GM21423 (cell line): ENCODE data around the gene ANKMY2.
"Not testable (repeated sequence)": the region's sequence is repeated elsewhere in the genome, so short reads cannot be mapped to it uniquely, and the experiment has no call there.

Experiments
- ATAC-seq: cut with Tn5 transposase; IDR thresholded peaks from one replicate; pipeline ENCODE4 v1.9.1; 2021; ENCODE audit warnings: mild to moderate bottlenecking, moderate library complexity; ENCODE audit not compliant: unreplicated experiment

The ANKMY2 gene

GRCh38 chr7:16645593-16646471 lies at the start of gene ANKMY2, which contains the start of gene BZW2:
TSS of gene ANKMY2 (minus strand) at chr7:16645754. CDS start at chr7:16645573, 181 bp downstream.
TSS of gene BZW2 (plus strand) at chr7:16646181. CDS start at chr7:16665444, 19,263 bp downstream.
- ATAC-seq: peak; percentile 98

GRCh38 chr7:16694806-16695205 lies 49.3 kb upstream of the ANKMY2 start:
- ATAC-seq: no peak

DNA sequence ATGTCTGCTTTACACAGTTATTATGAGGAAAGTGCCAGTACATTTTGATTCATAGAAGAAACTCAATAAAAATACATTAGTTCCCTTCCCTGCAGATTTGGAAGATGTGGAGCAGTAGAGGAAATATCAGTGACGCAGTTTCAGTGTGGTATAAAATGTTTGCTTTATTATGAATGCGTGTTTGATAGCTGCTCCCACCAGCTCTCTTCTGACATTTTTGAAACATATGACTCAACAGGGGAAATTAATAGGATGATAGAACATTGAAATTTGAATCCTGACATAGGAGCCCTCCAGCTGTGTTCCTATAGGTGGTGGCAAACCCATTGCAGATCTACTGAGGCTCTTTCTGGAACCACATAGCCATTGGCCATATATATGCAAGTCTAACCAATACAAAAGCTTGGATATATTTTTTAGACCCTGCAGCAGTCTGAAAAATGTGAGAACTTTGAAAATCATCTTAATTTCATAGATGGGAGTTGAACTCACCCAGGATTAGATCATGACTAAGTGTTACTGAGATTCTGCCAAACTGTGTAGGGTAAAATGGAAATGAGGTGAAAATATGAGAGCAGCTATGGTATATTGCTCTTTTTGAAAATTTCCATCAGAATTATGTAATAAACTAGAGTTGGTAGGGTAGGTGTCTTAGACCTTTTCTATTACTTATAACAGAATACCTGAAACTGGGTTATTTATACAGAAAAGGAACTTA lies 48.2 kb upstream of the ANKMY2 start:
- ATAC-seq: no peak

GRCh38 chr7:16691241-16691640 lies 45.7 kb upstream of the ANKMY2 start:
- no peak for ATAC-seq

DNA sequence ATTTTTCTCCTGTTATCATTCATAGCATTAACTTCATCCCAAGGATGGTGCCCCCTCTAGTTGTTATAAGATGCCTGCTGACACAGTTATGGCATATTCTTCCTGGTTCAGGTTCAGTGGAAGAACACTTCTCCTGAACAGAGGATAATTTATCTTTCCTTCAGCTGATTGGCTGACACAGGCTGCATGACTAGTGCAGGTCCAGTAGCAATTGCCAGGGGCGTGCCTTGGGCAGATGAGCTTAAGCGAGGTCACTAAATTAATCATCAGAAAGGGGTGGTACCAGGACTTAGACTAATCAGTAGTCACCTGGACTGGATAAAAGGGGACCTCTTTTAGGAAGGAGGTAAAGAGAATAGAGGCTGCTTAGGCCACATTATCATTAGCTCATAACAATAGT lies 42.7 kb upstream of the ANKMY2 start:
- no peak for ATAC-seq

GRCh38 chr7:16685535-16685934 lies 40.0 kb upstream of the ANKMY2 start:
- no peak for ATAC-seq

DNA sequence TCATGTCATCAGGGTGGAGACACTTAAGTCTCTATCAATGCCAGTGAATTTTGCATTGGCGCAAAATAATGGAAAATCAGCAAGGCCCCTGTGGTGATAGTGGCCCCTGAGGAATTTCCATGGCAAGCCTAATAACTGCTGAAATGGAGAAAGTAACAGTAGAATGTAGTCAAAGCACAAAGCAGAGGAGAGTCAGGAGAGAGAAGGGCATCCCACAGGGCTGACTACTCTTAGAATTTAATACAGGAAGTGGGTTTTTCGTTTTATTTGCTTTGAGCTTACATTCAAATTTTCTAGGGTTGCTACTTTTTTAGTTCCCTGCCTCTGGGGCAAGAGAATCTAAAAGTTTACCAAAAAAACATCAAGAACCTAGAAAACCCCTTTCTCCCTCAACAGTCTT lies 39.4 kb upstream of the ANKMY2 start:
- no peak for ATAC-seq

- ATAC-seq: not testable (repeated sequence)
Measured at GRCh38 chr7:16678645-16679566, 33.4 kb upstream of the ANKMY2 start.

DNA sequence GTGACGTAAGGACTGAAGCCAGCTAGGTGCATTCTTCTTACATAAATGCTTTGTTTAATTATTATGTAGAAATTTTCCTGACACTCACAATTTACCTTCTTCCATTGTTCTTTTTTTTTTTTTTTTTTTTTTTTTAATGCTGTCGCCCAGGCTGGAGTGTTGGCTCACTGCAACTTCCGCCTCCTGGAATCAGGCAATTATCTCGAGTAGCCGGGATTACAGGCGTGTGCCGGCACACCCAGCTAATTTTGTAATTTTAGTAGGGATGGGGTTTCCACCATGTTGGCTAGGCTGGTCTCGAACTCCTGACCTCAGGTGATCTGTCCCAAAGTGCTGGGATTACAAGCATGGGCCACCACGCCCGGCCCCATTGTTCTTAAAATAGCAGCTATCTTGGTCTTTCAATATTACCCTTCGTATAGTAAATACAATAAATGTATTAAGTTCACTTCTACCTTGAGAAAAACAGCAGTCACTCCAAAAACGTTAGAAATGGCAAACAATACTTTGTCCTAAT lies 32.5 kb upstream of the ANKMY2 start:
- ATAC-seq: no peak

GRCh38 chr7:16675277-16675676 lies 29.7 kb upstream of the ANKMY2 start:
- no peak for ATAC-seq

DNA sequence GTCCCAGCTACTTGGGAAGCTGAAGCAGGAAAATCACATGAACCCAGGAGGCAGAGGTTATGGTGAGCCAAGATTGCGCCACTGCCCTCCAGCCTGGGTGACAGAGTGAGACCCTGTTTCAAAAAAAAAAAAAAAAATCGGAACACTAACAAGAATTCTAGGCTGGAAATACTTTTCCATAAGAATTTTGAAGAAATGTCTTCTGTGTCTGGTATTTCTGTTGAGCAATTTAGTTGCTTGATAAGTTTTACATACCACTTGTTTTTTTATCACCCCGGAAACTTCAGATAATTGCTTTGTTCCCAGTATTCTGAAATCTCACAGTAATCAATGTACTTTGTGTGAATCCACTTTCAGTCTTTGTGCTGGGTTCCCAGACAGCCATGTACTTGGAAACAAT lies 26.3 kb upstream of the ANKMY2 start:
- no peak for ATAC-seq

GRCh38 chr7:16670731-16671344 lies 25.3 kb upstream of the ANKMY2 start:
- ATAC-seq: no peak

DNA sequence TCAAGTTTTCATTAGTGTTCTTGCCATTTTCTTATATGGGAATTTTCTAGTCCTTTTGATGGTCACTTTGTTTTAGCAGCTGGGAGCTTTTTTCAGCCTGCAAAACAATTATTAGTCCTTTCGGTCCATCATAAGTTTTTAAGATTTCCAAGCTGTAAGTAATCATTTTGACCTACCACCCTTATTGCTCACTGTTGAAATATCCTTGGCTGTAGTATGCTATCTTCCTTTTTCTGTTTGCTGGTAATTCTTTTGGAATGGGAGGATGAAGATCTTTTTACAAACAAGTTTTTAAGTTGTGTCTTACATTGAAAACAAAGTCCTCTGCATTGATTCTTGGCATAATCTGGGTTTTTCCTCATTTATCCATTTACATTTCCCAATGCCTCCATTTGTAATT lies 24.5 kb upstream of the ANKMY2 start:
- no peak for ATAC-seq

DNA sequence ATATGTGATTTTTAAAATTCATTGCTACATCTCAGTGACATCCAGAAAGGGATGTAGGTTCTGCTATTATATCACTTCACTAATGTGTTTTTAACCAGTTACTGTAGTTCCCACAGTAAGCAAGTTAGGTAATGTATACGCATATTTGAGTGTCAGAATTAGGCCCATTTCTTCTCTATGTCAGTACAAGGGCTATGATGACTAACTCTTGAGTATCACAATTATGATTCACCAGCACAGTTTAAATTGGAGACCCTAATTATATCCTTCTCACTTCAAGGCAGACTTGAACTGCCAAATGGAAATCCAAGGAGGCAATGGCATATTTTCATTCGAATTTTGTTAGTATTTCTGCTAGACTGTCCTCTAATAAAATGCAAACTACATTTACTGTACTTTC lies 24.0 kb upstream of the ANKMY2 start:
- ATAC-seq: no peak

- no peak for ATAC-seq
Measured at GRCh38 chr7:16668978-16669377, 23.4 kb upstream of the ANKMY2 start.

GRCh38 chr7:16668049-16668858 lies 22.7 kb upstream of the ANKMY2 start:
- no peak for ATAC-seq

- ATAC-seq: no peak
Measured at GRCh38 chr7:16667355-16667754, 21.8 kb upstream of the ANKMY2 start.

GRCh38 chr7:16661924-16662323 lies 16.4 kb upstream of the ANKMY2 start:
- no peak for ATAC-seq

- no peak for ATAC-seq
Measured at GRCh38 chr7:16660702-16661464, 15.3 kb upstream of the ANKMY2 start.
